Osteoblast (primary cell): ENCODE data around the gene ROCK2. TPM values are rescaled to one million over a fixed set of nuclear protein-coding genes. Genes with fewer than 3 reads are reported as not detected.

Experiments used
- DNase-seq: peaks from one replicate; pipeline ENCODE4 v3.0.0; 2011; ENCODE audit warnings: low spot score, mixed read lengths; ENCODE audit not compliant: insufficient read length; ENCODE audit errors: missing footprints
- H2AFZ ChIP-seq: 2 replicates; pipeline ENCODE4 v1.6.0; 2011; ENCODE audit warnings: mild to moderate bottlenecking, low read length
- H3K27ac ChIP-seq: 2 replicates; pipeline ENCODE4 v1.5.1; 2011; ENCODE audit warnings: mild to moderate bottlenecking, low read depth, low read length, moderate library complexity
- H3K27me3 ChIP-seq: 2 replicates; pipeline ENCODE4 v1.6.0; 2012; ENCODE audit warnings: mild to moderate bottlenecking, control low read depth, inconsistent platforms, low read length, moderate library complexity; ENCODE audit not compliant: insufficient read depth
- H3K36me3 ChIP-seq: 2 replicates; pipeline ENCODE4 v1.5.1; 2011; ENCODE audit warnings: mild to moderate bottlenecking, low read length, control low read depth, moderate library complexity; ENCODE audit not compliant: insufficient read depth
- H3K4me1 ChIP-seq: 2 replicates; pipeline ENCODE4 v1.5.1; 2011; ENCODE audit warnings: mild to moderate bottlenecking, low read length, control low read depth, moderate library complexity; ENCODE audit not compliant: insufficient read depth
- H3K4me2 ChIP-seq: 2 replicates; pipeline ENCODE4 v1.6.0; 2011; ENCODE audit warnings: mild to moderate bottlenecking, low read length; ENCODE audit not compliant: insufficient read depth
- H3K4me3 ChIP-seq: fragments of 200-600 bp; sonication (generic); 3 replicates; pipeline ENCODE4 v1.5.1; 2012; ENCODE audit warnings: mild to moderate bottlenecking, low read length, inconsistent platforms; ENCODE audit not compliant: insufficient read depth
- H3K79me2 ChIP-seq: 2 replicates; pipeline ENCODE4 v1.6.0; 2012; ENCODE audit warnings: mild to moderate bottlenecking, low read length, control low read depth, inconsistent platforms; ENCODE audit not compliant: insufficient read depth
- H3K9me3 ChIP-seq: 2 replicates; pipeline ENCODE4 v1.5.1; 2011; ENCODE audit warnings: low read depth, low read length, control low read depth
- H4K20me1 ChIP-seq: 2 replicates; pipeline ENCODE4 v1.6.0; 2012; ENCODE audit warnings: mild to moderate bottlenecking, low read length, control low read depth; ENCODE audit not compliant: insufficient read depth
- total RNA-seq: library from RNA; depleted of rRNA; stranded (reverse); fragments of >200 nt; gene quantifications from 2 replicates; pipeline ENCODE4 v1.2.3, GENCODE V29; 2012
- TF ChIP-seq, protein P1 (sequence below): IDR thresholded peaks from 2 replicates; pipeline ENCODE4 v1.5.1; 2011; ENCODE audit warnings: mild to moderate bottlenecking, low read depth, low read length, moderate library complexity; ENCODE audit errors: extremely low read depth

Gene ROCK2
- total RNA-seq, 1 donor: 59.7 TPM

DNA sequence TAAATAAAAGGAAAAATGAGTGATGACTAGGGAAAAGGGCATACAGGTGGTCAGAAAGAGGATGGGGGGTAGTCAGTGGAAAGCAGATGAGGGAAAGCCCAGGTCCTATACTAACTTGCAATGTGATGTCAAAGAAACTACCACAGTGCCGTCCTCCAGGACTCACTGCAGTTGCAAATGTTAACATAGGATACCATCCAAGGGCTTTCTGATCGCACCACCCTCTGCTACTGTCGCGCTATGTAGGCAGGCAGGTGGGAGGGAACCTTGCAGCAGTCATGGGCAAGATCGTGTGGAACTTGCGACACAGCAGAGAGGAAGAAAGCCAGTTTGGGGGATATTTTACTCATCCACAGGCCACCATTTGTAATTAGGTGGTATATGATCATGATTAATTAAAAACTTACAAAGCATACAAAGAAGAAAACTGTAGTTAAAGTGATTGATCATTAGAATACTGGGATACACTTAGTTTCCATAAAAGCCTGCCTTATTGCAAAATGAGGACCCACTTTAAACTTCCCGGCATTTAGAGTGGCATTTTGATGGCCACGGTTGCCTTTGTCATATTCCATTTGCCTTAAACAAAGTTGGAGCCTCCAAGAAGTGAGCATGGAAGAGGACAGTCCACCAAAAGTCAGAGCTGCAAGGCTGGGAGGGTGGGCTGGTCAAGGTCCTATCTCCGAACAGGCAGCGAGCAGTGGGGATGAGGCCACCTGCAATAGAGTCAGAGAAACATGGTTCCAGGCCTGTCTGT, 8.5 kb upstream of the ROCK2 start:
- Histone ChIP-seq H4K20me1 (no peaks in the 10 kb centered on the region), H3K4me2 (no peak overlapping the region), H3K79me2 (no peaks in the 10 kb centered on the region), H3K36me3 (no peaks in the 10 kb centered on the region), H2AFZ (no peak overlapping the region), H3K4me1 (no peaks in the 10 kb centered on the region), H3K9me3 (no peaks in the 10 kb centered on the region), H3K4me3 (no peak overlapping the region), H3K27me3 (no peaks in the 10 kb centered on the region), H3K27ac (no peak overlapping the region)
- TF ChIP-seq, protein P1, sequence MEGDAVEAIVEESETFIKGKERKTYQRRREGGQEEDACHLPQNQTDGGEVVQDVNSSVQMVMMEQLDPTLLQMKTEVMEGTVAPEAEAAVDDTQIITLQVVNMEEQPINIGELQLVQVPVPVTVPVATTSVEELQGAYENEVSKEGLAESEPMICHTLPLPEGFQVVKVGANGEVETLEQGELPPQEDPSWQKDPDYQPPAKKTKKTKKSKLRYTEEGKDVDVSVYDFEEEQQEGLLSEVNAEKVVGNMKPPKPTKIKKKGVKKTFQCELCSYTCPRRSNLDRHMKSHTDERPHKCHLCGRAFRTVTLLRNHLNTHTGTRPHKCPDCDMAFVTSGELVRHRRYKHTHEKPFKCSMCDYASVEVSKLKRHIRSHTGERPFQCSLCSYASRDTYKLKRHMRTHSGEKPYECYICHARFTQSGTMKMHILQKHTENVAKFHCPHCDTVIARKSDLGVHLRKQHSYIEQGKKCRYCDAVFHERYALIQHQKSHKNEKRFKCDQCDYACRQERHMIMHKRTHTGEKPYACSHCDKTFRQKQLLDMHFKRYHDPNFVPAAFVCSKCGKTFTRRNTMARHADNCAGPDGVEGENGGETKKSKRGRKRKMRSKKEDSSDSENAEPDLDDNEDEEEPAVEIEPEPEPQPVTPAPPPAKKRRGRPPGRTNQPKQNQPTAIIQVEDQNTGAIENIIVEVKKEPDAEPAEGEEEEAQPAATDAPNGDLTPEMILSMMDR: no peak
- no peak for DNase-seq

DNA sequence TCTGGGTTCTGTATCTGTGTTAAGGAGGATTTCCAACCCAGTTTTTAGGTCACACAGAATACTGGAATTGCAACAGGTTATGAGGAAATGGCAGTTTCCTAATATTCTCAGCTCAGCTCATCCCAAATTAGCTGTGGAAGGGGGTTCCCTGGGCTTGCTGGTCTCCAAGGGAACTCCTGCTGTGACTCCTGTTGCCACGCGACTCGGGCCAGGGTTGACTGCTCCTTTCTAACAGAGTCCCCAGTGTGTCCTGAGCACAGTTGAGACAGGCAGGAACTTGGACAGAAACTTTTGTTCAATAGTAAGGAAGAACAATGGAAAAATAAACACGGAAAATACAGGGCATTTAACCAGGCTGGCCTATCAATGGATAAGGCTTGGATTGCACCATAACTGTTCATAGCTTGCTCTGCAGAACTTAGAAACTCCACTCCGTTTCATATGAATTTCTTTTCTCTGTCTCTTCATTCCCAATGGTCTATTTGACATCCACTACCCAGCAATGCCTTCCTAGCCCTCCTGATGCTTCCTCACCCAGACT, 3.8 kb upstream of the ROCK2 start:
- Histone ChIP-seq H4K20me1 (peaks cover 3% of the 10 kb centered on the region), H2AFZ (peak overlapping the region; percentile 10), H3K79me2 (peaks cover 9% of the 10 kb centered on the region), H3K27me3 (no peaks in the 10 kb centered on the region), H3K9me3 (no peaks in the 10 kb centered on the region), H3K4me1 (peaks cover 7% of the 10 kb centered on the region), H3K36me3 (no peaks in the 10 kb centered on the region), H3K4me3 (no peak overlapping the region), H3K27ac (no peak overlapping the region), H3K4me2 (no peak overlapping the region)
- TF ChIP-seq, protein P1: no peak
- no peak for DNase-seq

DNA sequence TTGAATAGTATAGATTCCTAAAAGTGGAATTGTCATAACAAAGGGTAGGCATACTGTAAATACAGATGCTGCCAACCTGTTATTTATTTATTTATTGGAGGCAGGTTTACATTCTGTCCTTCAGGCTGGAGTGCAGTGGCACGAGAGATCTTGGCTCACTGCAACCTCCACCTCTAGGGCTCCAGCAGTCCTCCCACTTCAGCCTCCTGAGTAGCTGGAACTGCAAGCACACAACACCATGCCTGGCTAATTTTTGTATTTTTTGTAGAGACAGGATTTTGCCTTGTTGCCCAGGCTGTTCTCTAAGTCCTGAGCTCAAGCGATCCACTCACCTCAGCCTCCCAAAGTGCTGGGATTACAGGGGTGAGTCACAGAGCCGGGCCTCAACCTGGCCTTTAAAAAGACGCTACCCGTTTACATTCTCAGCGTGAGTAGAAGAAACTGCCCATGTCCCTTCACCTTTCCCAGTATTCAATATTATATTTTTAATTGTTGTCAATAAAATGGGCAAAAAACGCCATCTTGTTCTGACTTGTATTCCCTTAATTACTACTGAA, 3.0 kb upstream of the ROCK2 start:
- Histone ChIP-seq H3K4me2 (no peak overlapping the region), H3K4me1 (peaks cover 7% of the 10 kb centered on the region), H2AFZ (no peak overlapping the region), H3K9me3 (no peaks in the 10 kb centered on the region), H3K27me3 (no peaks in the 10 kb centered on the region), H3K4me3 (no peak overlapping the region), H3K36me3 (no peaks in the 10 kb centered on the region), H4K20me1 (peaks cover 11% of the 10 kb centered on the region), H3K27ac (no peak overlapping the region), H3K79me2 (peaks cover 14% of the 10 kb centered on the region)
- DNase-seq: no peak
- TF ChIP-seq, protein P1: no peak

DNA sequence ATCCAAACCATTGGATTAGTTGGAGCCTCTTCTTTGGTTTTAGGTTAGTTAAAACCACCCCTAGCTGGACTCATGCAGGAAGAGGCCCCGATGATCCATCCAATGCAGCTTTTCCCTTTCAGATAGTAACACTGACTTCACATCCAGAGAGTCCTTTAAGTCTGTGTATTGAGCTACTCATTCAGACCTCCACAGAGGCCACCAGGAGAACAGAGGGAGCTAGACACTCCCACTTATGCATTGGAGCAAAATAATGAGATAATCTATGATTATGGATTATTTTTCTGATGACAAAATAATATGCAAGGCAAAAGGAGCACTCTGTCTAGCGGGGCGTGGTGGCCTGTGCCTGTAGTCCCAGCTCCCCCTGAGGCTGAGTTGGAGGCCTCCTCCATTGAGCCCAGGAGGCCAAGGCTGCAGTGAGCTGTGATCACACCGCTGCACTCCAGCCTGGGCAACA, 1.6 kb upstream of the ROCK2 start:
- peak overlapping the region; percentile 90 for H3K27ac ChIP-seq
- TF ChIP-seq, protein P1: no peak
- DNase-seq: no peak
- H3K4me1 ChIP-seq: peaks cover 12% of the 10 kb centered on the region
- H3K9me3 ChIP-seq: no peaks in the 10 kb centered on the region
- no peaks in the 10 kb centered on the region for H3K27me3 ChIP-seq
- peaks cover 29% of the 10 kb centered on the region for H3K79me2 ChIP-seq
- peaks cover 23% of the 10 kb centered on the region for H4K20me1 ChIP-seq
- H3K36me3 ChIP-seq: no peaks in the 10 kb centered on the region
- H3K4me3 ChIP-seq: no peak overlapping the region
- H2AFZ ChIP-seq: no peak overlapping the region
- peak overlapping the region; percentile 86 for H3K4me2 ChIP-seq
